ENCODE results near the gene CDCA4.

DNA sequence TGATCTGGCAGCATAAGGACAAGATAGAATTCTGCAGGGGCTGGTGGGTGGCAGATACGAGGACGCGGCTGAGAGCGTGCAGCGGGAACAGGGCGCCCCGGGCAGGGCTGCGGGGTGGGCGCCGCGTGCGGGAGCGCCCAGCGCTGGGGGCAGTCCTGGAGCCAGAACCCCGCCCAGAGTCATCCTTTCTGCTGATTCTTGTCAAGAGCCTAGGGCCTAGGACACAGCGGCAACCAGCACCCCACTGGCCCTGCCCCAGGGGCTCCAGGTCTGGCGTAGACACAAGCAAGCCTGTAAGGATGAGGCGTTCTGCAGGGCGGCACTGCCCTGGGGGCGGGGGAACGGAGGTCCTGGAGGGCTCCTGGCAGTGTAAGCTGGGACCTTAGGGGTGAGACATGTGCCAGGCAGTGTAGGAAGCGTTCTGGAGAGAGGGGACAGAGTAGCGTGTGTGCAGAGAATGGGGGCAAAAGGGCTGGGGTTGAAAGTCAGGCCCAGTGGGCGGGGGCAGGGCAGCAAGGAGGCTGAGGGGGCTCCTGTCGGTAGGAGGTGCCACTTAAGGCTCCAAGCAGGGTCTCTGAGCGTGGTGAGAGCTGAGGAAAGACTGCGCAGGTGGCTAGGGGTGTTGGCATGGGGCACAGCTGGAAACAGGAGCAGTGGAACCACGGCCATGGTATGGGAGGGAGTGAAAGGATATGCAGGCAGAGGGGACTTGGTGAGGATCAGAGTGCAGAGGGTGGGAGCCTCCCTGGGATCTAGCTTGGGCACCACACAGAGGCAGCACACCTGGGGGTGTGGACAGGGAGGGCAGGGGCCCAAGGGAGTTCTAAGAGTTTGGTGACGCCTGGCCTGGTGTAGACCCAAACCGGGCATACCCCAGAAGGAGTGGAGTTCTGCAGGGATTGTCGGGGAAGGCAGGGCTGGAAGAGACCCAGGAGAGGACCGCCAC lies 41.9 kb downstream of the CDCA4 start:
- TF ChIP-seq, protein P1, sequence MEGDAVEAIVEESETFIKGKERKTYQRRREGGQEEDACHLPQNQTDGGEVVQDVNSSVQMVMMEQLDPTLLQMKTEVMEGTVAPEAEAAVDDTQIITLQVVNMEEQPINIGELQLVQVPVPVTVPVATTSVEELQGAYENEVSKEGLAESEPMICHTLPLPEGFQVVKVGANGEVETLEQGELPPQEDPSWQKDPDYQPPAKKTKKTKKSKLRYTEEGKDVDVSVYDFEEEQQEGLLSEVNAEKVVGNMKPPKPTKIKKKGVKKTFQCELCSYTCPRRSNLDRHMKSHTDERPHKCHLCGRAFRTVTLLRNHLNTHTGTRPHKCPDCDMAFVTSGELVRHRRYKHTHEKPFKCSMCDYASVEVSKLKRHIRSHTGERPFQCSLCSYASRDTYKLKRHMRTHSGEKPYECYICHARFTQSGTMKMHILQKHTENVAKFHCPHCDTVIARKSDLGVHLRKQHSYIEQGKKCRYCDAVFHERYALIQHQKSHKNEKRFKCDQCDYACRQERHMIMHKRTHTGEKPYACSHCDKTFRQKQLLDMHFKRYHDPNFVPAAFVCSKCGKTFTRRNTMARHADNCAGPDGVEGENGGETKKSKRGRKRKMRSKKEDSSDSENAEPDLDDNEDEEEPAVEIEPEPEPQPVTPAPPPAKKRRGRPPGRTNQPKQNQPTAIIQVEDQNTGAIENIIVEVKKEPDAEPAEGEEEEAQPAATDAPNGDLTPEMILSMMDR (IDR thresholded peaks at IDR 0.05), result no peak
- TF ChIP-seq POLR2A (IDR thresholded peaks at IDR 0.05), result no peak

All from esophagus squamous epithelium (tissue), 4 donors.